SK-N-SH treated with all-trans-retinoic acid at 6 μM for 48 hours (cell line): Measurements from ENCODE around the gene CHST12.

Source experiments
- ATAC-seq: fragments of 200-7000 bp; cut with Tn5 transposase; 3 replicates; pipeline ENCODE4 v1.9.1; 2020; ENCODE audit warnings: mild to moderate bottlenecking, moderate library complexity
- ARNTL ChIP-seq: fragments of 450-650 bp; formaldehyde crosslinking; IDR thresholded peaks from 2 replicates; pipeline ENCODE4 v1.5.0; 2020; ENCODE audit warnings: low read depth, mild to moderate bottlenecking, moderate library complexity, borderline replicate concordance
- BACH2 ChIP-seq: fragments of 250-450 bp; sonication (Bioruptor Pico); IDR thresholded peaks from 2 replicates; pipeline ENCODE4 v1.9.0; 2021; ENCODE audit warnings: mild to moderate bottlenecking, borderline replicate concordance
- CSDC2 ChIP-seq: fragments of 250-450 bp; sonication (Bioruptor Pico); IDR thresholded peaks from 2 replicates; pipeline ENCODE4 v1.5.0; 2020; ENCODE audit warnings: mild to moderate bottlenecking, moderate library complexity
- CSRNP3 ChIP-seq: fragments of 250-450 bp; sonication (Bioruptor Pico); IDR thresholded peaks from 2 replicates; pipeline ENCODE4 v1.5.1; 2021; ENCODE audit warnings: mild to moderate bottlenecking, moderate library complexity
- ESRRG ChIP-seq: fragments of 250-450 bp; sonication (Bioruptor Pico); IDR thresholded peaks from 2 replicates; pipeline ENCODE4 v1.6.1; 2021; ENCODE audit warnings: mild to moderate bottlenecking
- GLIS3 ChIP-seq: fragments of 250-450 bp; sonication (Bioruptor Pico); IDR thresholded peaks from 2 replicates; pipeline ENCODE4 v1.5.0; 2020; ENCODE audit warnings: mild to moderate bottlenecking, moderate library complexity
- OSR1 ChIP-seq: fragments of 250-450 bp; sonication (Bioruptor Pico); IDR thresholded peaks from 2 replicates; pipeline ENCODE4 v1.8.0; 2022; ENCODE audit warnings: moderate library complexity, mild to moderate bottlenecking, inconsistent platforms
- PATZ1 ChIP-seq: fragments of 250-450 bp; sonication (Bioruptor Pico); IDR thresholded peaks from 2 replicates; pipeline ENCODE4 v1.8.0; 2020; ENCODE audit warnings: mild to moderate bottlenecking, moderate library complexity, borderline replicate concordance
- POU6F1 ChIP-seq: fragments of 250-450 bp; sonication (Bioruptor Pico); IDR thresholded peaks from 2 replicates; pipeline ENCODE4 v1.8.0; 2021; ENCODE audit warnings: low read depth, mild to moderate bottlenecking, moderate library complexity, borderline replicate concordance
- PPARA ChIP-seq: fragments of 250-450 bp; sonication (Bioruptor Pico); IDR thresholded peaks from 2 replicates; pipeline ENCODE4 v1.5.0; 2020; ENCODE audit warnings: mild to moderate bottlenecking, borderline replicate concordance
- RARB ChIP-seq: fragments of 250-450 bp; sonication (Bioruptor Pico); IDR thresholded peaks from 2 replicates; pipeline ENCODE4 v1.8.0; 2021; ENCODE audit warnings: mild to moderate bottlenecking, moderate library complexity
- SNAI2 ChIP-seq: fragments of 250-450 bp; sonication (Bioruptor Pico); IDR thresholded peaks from 2 replicates; pipeline ENCODE4 v1.5.0; 2020; ENCODE audit warnings: mild to moderate bottlenecking, moderate library complexity
- TOX ChIP-seq: fragments of 250-450 bp; sonication (Bioruptor Pico); IDR thresholded peaks from 2 replicates; pipeline ENCODE4 v1.8.0; 2021; ENCODE audit warnings: mild to moderate bottlenecking, moderate library complexity, borderline replicate concordance
- ZC3H10 ChIP-seq: fragments of 250-450 bp; sonication (Bioruptor Pico); IDR thresholded peaks from 2 replicates; pipeline ENCODE4 v1.5.1; 2021; ENCODE audit warnings: mild to moderate bottlenecking, moderate library complexity
- ZFP30 ChIP-seq: fragments of 450-650 bp; formaldehyde crosslinking; IDR thresholded peaks from 2 replicates; pipeline ENCODE4 v1.5.0; 2022; ENCODE audit warnings: mild to moderate bottlenecking, moderate library complexity
- ZNF70 ChIP-seq: fragments of 450-650 bp; formaldehyde crosslinking; IDR thresholded peaks from 2 replicates; pipeline ENCODE4 v1.5.0; 2020; ENCODE audit warnings: mild to moderate bottlenecking, moderate library complexity
- ZNF8 ChIP-seq: fragments of 450-650 bp; formaldehyde crosslinking; IDR thresholded peaks from 2 replicates; pipeline ENCODE4 v1.5.0; 2020; ENCODE audit warnings: mild to moderate bottlenecking, moderate library complexity
- TF ChIP-seq, protein P1 (sequence below): fragments of 250-450 bp; sonication (Bioruptor Pico); IDR thresholded peaks from 2 replicates; pipeline ENCODE4 v1.5.0; 2020; ENCODE audit warnings: mild to moderate bottlenecking, moderate library complexity
- TF ChIP-seq, protein P2 (sequence below): fragments of 250-450 bp; sonication (Bioruptor Pico); IDR thresholded peaks from 2 replicates; pipeline ENCODE4 v1.5.1; 2020; ENCODE audit warnings: low read depth, mild to moderate bottlenecking, moderate library complexity

CHST12 gene

DNA sequence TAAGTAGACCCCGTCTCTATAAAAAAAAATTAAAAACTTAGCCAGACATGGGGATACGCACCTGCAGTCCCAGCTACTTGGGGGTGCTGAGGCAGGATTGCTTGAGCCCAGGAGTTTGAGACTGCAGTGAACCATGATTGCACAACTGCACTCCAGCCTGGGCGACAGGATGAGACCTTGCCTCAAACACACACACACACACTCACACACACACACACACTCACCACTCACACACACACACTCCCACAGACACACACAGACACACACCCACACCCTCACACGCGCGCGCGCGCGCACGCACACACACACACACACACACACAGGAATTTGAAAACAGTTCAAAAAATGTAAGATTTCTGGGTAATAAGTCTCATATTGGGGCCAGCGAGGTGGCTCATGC lies 81.5 kb downstream of the CHST12 start:
- TF ChIP-seq, protein P1, sequence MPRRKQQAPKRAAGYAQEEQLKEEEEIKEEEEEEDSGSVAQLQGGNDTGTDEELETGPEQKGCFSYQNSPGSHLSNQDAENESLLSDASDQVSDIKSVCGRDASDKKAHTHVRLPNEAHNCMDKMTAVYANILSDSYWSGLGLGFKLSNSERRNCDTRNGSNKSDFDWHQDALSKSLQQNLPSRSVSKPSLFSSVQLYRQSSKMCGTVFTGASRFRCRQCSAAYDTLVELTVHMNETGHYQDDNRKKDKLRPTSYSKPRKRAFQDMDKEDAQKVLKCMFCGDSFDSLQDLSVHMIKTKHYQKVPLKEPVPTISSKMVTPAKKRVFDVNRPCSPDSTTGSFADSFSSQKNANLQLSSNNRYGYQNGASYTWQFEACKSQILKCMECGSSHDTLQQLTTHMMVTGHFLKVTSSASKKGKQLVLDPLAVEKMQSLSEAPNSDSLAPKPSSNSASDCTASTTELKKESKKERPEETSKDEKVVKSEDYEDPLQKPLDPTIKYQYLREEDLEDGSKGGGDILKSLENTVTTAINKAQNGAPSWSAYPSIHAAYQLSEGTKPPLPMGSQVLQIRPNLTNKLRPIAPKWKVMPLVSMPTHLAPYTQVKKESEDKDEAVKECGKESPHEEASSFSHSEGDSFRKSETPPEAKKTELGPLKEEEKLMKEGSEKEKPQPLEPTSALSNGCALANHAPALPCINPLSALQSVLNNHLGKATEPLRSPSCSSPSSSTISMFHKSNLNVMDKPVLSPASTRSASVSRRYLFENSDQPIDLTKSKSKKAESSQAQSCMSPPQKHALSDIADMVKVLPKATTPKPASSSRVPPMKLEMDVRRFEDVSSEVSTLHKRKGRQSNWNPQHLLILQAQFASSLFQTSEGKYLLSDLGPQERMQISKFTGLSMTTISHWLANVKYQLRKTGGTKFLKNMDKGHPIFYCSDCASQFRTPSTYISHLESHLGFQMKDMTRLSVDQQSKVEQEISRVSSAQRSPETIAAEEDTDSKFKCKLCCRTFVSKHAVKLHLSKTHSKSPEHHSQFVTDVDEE (CRISPR knock-in tag) = no peak
- TF ChIP-seq POU6F1 (CRISPR knock-in tag) (no peak), RARB (no peak), ZFP30 (no peak), ARNTL (CRISPR knock-in tag) (no peak), GLIS3 (CRISPR knock-in tag) (no peak), ZC3H10 (no peak), OSR1 (CRISPR knock-in tag) (no peak), PATZ1 (CRISPR knock-in tag) (no peak), ESRRG (no peak), PPARA (CRISPR knock-in tag) (no peak), CSRNP3 (no peak), CSDC2 (no peak)
- TF ChIP-seq, protein P2, sequence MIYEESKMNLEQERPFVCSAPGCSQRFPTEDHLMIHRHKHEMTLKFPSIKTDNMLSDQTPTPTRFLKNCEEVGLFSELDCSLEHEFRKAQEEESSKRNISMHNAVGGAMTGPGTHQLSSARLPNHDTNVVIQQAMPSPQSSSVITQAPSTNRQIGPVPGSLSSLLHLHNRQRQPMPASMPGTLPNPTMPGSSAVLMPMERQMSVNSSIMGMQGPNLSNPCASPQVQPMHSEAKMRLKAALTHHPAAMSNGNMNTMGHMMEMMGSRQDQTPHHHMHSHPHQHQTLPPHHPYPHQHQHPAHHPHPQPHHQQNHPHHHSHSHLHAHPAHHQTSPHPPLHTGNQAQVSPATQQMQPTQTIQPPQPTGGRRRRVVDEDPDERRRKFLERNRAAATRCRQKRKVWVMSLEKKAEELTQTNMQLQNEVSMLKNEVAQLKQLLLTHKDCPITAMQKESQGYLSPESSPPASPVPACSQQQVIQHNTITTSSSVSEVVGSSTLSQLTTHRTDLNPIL (CRISPR knock-in tag) = no peak
- no peak for ATAC-seq

- TF ChIP-seq ARNTL (CRISPR knock-in tag) (no peak), ZC3H10 (no peak), ZFP30 (no peak), BACH2 (CRISPR knock-in tag) (no peak), ZNF8 (CRISPR knock-in tag) (no peak), ESRRG (no peak), POU6F1 (CRISPR knock-in tag) (no peak), ZNF70 (CRISPR knock-in tag) (no peak), TOX (CRISPR knock-in tag) (no peak), SNAI2 (no peak), CSRNP3 (no peak)
- TF ChIP-seq, protein P1 (CRISPR knock-in tag) = no peak
- no peak; the same call in 2 of the 3 replicates for ATAC-seq
Measured at GRCh38 chr7:2487586-2488271, 84.3 kb downstream of the CHST12 start.
